Neural progenitor cell (in vitro differentiated cells): Measurements from ENCODE around the gene ARFGAP1. TPM values are rescaled to one million over a fixed set of nuclear protein-coding genes. Genes with fewer than 3 reads are reported as not detected.

Experiments
- DNase-seq: peaks from one replicate; pipeline ENCODE4 v3.0.0-alpha.2; 2016; ENCODE audit warnings: low spot score
- H2AFZ ChIP-seq: fragments of 200-600 bp; sonication (generic); replicated peaks from 2 replicates; pipeline ENCODE4 v1.6.1; 2016; ENCODE audit warnings: antibody characterized with exemption
- H3F3A ChIP-seq: fragments of 200-600 bp; sonication (generic); 2 replicates; pipeline ENCODE4 v1.6.1; 2016; ENCODE audit warnings: antibody characterized with exemption, low read depth
- H3K27ac ChIP-seq: fragments of 200-600 bp; sonication (generic); 2 replicates; pipeline ENCODE4 v1.5.1; 2016; ENCODE audit warnings: mild to moderate bottlenecking
- H3K27me3 ChIP-seq: fragments of 200-600 bp; sonication (generic); 2 replicates; pipeline ENCODE4 v1.6.1; 2016; ENCODE audit warnings: mild to moderate bottlenecking, moderate library complexity
- H3K36me3 ChIP-seq: fragments of 200-600 bp; sonication (generic); 2 replicates; pipeline ENCODE4 v1.5.1; 2016
- H3K4me1 ChIP-seq: fragments of 200-600 bp; sonication (generic); 2 replicates; pipeline ENCODE4 v1.6.1; 2016; ENCODE audit warnings: mixed run types
- H3K4me2 ChIP-seq: fragments of 200-600 bp; sonication (generic); 2 replicates; pipeline ENCODE4 v1.6.1; 2016
- H3K4me3 ChIP-seq: fragments of 200-600 bp; sonication (generic); 2 replicates; pipeline ENCODE4 v1.5.1; 2016
- H3K79me2 ChIP-seq: fragments of 200-600 bp; sonication (generic); 2 replicates; pipeline ENCODE4 v1.6.1; 2016; ENCODE audit warnings: low read depth
- H3K9ac ChIP-seq: fragments of 200-600 bp; sonication (generic); 2 replicates; pipeline ENCODE4 v1.6.1; 2016
- H3K9me3 ChIP-seq: fragments of 200-600 bp; sonication (generic); 2 replicates; pipeline ENCODE4 v1.5.1; 2016; ENCODE audit warnings: low read depth
- H4K20me1 ChIP-seq: fragments of 200-600 bp; sonication (generic); 2 replicates; pipeline ENCODE4 v1.6.1; 2016; ENCODE audit warnings: low read depth
- H3K27ac Mint-ChIP-seq: 3 replicates; pipeline ENCODE4 v1.8.0; 2021; ENCODE audit warnings: mixed read lengths
- H3K27me3 Mint-ChIP-seq: 2 replicates; pipeline ENCODE4 v1.8.0; 2022; ENCODE audit warnings: low read depth, mild to moderate bottlenecking, inconsistent platforms, moderate library complexity, mixed read lengths; ENCODE audit not compliant: insufficient read depth
- H3K36me3 Mint-ChIP-seq: 3 replicates; pipeline ENCODE4 v1.8.0; 2021; ENCODE audit warnings: mixed read lengths
- H3K4me1 Mint-ChIP-seq: 3 replicates; pipeline ENCODE4 v1.8.0; 2021; ENCODE audit warnings: mixed read lengths
- H3K4me3 Mint-ChIP-seq: 3 replicates; pipeline ENCODE4 v1.8.0; 2021; ENCODE audit warnings: mild to moderate bottlenecking, moderate library complexity, mixed read lengths
- H3K9me3 Mint-ChIP-seq: 3 replicates; pipeline ENCODE4 v1.8.0; 2020; ENCODE audit warnings: mixed read lengths
- EZH2 ChIP-seq: fragments of 200-600 bp; sonication (generic); IDR thresholded peaks from 2 replicates; pipeline ENCODE4 v1.6.1; 2017; ENCODE audit warnings: antibody characterized with exemption, mild to moderate bottlenecking, moderate library complexity
- EZH2phosphoT487 ChIP-seq: fragments of 200-600 bp; sonication (generic); IDR thresholded peaks from 2 replicates; pipeline ENCODE4 v1.6.1; 2017; ENCODE audit warnings: antibody characterized with exemption
- total RNA-seq: library from RNA; depleted of rRNA; stranded (reverse); fragments of >200 nt; gene quantifications from 2 replicates; pipeline ENCODE4 v1.2.3, GENCODE V29; 2015; ENCODE audit warnings: low replicate concordance
- TF ChIP-seq, protein P1 (sequence below): fragments of 200-600 bp; sonication (generic); IDR thresholded peaks from 2 replicates; pipeline ENCODE4 v1.5.1; 2017; ENCODE audit warnings: antibody characterized with exemption, mild to moderate bottlenecking

ARFGAP1 gene
- total RNA-seq, 1 donor from 2014 or later: 43.7 TPM

DNA sequence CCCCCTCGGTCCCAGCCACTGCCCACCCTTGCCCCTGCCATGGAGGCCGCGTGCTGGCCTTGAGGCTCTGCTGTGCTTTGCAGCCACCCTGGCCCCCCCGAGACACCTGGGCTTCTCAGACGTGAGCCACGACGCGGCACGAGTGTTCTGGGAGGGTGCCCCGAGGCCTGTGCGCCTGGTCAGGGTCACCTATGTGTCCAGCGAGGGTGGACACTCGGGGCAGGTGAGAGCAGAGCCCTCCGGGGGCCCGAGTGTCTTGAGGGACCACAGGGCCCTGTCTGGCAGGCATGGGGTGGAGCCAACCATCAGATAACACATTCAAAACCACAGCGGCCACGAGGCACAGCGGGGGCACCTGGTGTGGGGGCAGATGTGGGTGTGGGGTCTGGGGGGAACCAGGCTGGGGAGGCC is 39.2 kb downstream of the ARFGAP1 start:
- no peak overlapping the region for H3K4me2 ChIP-seq
- Mint-ChIP-seq H3K4me3 (no peak overlapping the region), H3K36me3 (no peaks in the 10 kb centered on the region), H3K27me3 (peaks cover 3% of the 10 kb centered on the region), H3K4me1 (peaks cover 16% of the 10 kb centered on the region), H3K9me3 (no peaks in the 10 kb centered on the region), H3K27ac (no peak overlapping the region)
- H3F3A ChIP-seq: no peaks in the 10 kb centered on the region
- H3K4me3 ChIP-seq: no peak overlapping the region
- no peaks in the 10 kb centered on the region for H3K79me2 ChIP-seq
- H3K27me3 ChIP-seq: no peaks in the 10 kb centered on the region
- TF ChIP-seq EZH2phosphoT487 (no peak), EZH2 (no peak)
- TF ChIP-seq, protein P1, sequence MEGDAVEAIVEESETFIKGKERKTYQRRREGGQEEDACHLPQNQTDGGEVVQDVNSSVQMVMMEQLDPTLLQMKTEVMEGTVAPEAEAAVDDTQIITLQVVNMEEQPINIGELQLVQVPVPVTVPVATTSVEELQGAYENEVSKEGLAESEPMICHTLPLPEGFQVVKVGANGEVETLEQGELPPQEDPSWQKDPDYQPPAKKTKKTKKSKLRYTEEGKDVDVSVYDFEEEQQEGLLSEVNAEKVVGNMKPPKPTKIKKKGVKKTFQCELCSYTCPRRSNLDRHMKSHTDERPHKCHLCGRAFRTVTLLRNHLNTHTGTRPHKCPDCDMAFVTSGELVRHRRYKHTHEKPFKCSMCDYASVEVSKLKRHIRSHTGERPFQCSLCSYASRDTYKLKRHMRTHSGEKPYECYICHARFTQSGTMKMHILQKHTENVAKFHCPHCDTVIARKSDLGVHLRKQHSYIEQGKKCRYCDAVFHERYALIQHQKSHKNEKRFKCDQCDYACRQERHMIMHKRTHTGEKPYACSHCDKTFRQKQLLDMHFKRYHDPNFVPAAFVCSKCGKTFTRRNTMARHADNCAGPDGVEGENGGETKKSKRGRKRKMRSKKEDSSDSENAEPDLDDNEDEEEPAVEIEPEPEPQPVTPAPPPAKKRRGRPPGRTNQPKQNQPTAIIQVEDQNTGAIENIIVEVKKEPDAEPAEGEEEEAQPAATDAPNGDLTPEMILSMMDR: no peak
- H3K9me3 ChIP-seq: no peaks in the 10 kb centered on the region
- H3K36me3 ChIP-seq: no peaks in the 10 kb centered on the region
- H3K9ac ChIP-seq: no peak overlapping the region
- peaks cover 4% of the 10 kb centered on the region for H4K20me1 ChIP-seq
- no peak overlapping the region for H3K27ac ChIP-seq
- H3K4me1 ChIP-seq: peaks cover 3% of the 10 kb centered on the region
- H2AFZ ChIP-seq: no peak overlapping the region
- no peak for DNase-seq

DNA sequence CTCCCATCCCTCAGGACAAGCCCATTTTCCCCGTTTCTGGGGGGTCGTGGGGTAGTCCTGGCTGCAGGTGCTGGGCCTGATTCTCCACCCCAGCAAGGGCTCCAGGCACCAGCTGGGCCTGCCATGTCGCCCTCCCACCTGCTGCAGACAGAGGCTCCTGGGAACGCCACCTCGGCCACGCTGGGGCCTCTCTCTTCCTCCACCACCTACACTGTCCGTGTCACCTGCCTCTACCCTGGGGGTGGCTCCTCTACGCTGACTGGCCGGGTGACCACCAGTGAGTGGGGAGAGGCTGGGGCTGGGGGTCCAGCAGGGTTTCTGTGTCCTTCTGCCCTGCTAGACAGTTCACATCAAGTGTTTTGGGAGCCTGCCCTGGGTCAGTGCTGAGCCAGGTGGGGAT is 39.7 kb downstream of the ARFGAP1 start:
- H3K9me3 Mint-ChIP-seq: no peaks in the 10 kb centered on the region
- Histone ChIP-seq H3K4me3 (no peak overlapping the region), H2AFZ (no peak overlapping the region), H3K27me3 (no peaks in the 10 kb centered on the region), H3K9me3 (no peaks in the 10 kb centered on the region), H3K9ac (no peak overlapping the region), H3K36me3 (no peaks in the 10 kb centered on the region), H4K20me1 (peaks cover 4% of the 10 kb centered on the region), H3K4me2 (no peak overlapping the region), H3K27ac (no peak overlapping the region), H3F3A (no peaks in the 10 kb centered on the region), H3K4me1 (peaks cover 3% of the 10 kb centered on the region), H3K79me2 (no peaks in the 10 kb centered on the region)
- no peak for DNase-seq
- peaks cover 6% of the 10 kb centered on the region for H3K27me3 Mint-ChIP-seq
- peaks cover 18% of the 10 kb centered on the region for H3K4me1 Mint-ChIP-seq
- no peak overlapping the region for H3K4me3 Mint-ChIP-seq
- no peaks in the 10 kb centered on the region for H3K36me3 Mint-ChIP-seq
- TF ChIP-seq EZH2: no peak
- no peak for TF ChIP-seq EZH2phosphoT487
- TF ChIP-seq, protein P1: no peak
- H3K27ac Mint-ChIP-seq: no peak overlapping the region

DNA sequence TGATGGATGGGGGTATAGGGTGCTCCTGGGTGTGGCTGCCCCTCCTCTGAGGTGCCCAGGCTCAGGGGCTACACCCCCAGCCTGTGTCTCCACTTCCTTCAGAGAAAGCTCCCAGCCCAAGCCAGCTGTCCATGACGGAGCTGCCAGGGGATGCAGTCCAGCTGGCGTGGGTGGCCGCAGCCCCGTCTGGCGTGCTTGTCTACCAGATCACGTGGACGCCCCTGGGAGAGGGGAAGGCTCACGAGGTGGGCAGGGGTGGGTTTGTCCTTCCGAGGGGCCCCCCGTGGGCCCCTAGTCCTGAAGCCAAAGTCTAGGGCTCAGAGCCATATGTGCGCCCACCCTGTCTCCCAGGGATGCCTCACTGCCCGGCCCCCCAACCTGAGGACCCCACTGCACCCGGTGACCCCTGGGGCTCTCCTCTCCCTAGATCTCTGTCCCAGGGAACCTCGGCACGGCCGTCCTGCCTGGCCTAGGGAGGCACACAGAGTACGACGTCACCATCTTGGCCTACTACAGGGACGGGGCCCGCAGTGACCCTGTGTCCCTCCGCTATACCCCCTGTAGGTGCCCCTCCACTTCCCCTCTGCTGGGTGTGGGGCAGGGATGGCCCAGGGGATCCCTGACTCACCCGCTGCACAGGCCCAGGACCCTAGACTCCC is 40.2 kb downstream of the ARFGAP1 start:
- Mint-ChIP-seq H3K27me3 (peaks cover 6% of the 10 kb centered on the region), H3K4me3 (no peak overlapping the region), H3K9me3 (no peaks in the 10 kb centered on the region), H3K36me3 (no peaks in the 10 kb centered on the region), H3K27ac (no peak overlapping the region), H3K4me1 (peaks cover 18% of the 10 kb centered on the region)
- DNase-seq: no peak
- H3K4me3 ChIP-seq: no peak overlapping the region
- TF ChIP-seq EZH2phosphoT487: no peak
- TF ChIP-seq, protein P1: no peak
- no peak for TF ChIP-seq EZH2
- H2AFZ ChIP-seq: no peak overlapping the region
- H3K4me2 ChIP-seq: no peak overlapping the region
- H3K36me3 ChIP-seq: no peaks in the 10 kb centered on the region
- no peaks in the 10 kb centered on the region for H3K27me3 ChIP-seq
- no peaks in the 10 kb centered on the region for H3K9me3 ChIP-seq
- no peak overlapping the region for H3K27ac ChIP-seq
- H3K4me1 ChIP-seq: peaks cover 3% of the 10 kb centered on the region
- no peaks in the 10 kb centered on the region for H3K79me2 ChIP-seq
- no peak overlapping the region for H3K9ac ChIP-seq
- peaks cover 4% of the 10 kb centered on the region for H4K20me1 ChIP-seq
- H3F3A ChIP-seq: no peaks in the 10 kb centered on the region
